AG10803 (cell line): ENCODE data around the gene REXO4.

Source experiments
- DNase-seq: peaks from one replicate; pipeline ENCODE4 v3.0.0; 2010; ENCODE audit warnings: low read depth
- H3K4me3 ChIP-seq: 2 replicates; pipeline ENCODE4 v1.5.1; 2011; ENCODE audit warnings: mild to moderate bottlenecking, low read length, control low read depth
- TF ChIP-seq, protein P1 (sequence below): conservative IDR thresholded peaks from 2 replicates; pipeline ENCODE4 v1.5.1; 2011; ENCODE audit warnings: mild to moderate bottlenecking, low read length, control low read depth, inconsistent platforms

Gene REXO4

DNA sequence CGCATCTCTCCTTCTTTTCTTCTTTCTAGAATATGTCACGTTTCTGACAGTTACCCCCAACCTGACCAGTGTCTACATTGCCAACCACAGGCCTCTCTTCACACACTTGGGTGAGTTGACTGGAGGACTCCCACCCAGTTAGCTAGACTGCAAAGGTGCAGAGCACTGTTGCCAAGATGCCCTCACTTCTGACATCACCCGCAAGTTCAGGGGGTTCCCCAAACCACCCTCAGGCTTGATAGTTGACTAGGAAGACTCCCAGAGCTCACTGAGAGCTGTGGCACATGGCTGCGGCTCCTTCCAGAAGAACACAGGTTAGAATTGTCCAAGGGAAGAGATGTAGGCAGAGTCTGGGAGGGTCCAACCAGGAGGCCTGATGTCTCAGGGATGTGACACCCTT lies 21.5 kb upstream of the REXO4 start:
- H3K4me3 ChIP-seq = no peak overlapping the region
- TF ChIP-seq, protein P1, sequence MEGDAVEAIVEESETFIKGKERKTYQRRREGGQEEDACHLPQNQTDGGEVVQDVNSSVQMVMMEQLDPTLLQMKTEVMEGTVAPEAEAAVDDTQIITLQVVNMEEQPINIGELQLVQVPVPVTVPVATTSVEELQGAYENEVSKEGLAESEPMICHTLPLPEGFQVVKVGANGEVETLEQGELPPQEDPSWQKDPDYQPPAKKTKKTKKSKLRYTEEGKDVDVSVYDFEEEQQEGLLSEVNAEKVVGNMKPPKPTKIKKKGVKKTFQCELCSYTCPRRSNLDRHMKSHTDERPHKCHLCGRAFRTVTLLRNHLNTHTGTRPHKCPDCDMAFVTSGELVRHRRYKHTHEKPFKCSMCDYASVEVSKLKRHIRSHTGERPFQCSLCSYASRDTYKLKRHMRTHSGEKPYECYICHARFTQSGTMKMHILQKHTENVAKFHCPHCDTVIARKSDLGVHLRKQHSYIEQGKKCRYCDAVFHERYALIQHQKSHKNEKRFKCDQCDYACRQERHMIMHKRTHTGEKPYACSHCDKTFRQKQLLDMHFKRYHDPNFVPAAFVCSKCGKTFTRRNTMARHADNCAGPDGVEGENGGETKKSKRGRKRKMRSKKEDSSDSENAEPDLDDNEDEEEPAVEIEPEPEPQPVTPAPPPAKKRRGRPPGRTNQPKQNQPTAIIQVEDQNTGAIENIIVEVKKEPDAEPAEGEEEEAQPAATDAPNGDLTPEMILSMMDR = no peak
- DNase-seq = no peak

DNA sequence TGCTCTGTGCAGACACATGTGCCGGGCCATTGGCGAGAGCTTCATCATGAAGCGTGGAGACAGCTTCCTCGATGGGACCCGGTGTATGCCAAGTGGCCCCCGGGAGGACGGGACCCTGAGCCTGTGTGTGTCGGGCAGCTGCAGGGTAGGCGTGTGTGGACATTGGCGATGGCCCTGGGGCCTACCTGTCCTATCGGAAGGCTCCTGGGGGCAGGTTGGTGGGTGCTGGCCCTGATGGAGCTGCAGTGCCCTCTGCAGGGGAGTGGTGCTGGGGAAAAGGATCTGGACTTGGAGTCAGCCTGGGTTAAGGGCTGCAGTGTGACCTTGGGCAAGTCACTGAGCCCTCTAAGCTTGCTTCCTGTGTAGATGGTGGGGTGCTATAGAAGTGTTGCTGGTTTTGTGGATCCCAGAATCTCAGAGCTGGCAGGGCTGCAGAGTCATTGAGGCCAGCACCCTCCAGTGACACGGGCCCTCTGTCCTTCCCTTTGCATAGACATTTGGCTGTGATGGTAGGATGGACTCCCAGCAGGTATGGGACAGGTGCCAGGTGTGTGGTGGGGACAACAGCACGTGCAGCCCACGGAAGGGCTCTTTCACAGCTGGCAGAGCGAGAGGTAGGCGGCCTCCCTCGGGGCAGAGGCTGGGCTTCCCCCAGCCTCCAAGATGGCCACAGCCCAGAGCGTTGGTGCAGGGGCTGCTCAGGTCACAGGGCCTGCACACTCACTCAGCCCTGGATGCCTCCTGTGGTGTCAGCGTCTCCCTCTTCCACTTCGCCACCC lies 20.1 kb upstream of the REXO4 start:
- DNase-seq = no peak
- no peak overlapping the region for H3K4me3 ChIP-seq
- TF ChIP-seq, protein P1 = no peak

DNA sequence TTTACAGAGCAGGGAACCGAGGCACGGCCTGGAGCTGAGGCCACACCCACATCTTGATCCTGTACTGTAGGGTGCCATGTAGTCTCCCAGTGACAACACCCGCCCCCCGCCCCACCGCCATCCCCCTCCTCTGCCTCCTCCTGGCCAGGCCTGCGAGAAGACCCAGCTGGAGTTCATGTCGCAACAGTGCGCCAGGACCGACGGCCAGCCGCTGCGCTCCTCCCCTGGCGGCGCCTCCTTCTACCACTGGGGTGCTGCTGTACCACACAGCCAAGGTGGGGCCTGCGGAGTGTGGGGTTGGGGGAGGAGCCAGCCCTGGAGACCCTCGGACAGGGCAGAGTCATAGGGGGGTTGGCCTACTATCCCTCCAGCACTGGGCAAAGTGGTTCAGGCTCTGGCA lies 18.9 kb upstream of the REXO4 start:
- no peak overlapping the region for H3K4me3 ChIP-seq
- TF ChIP-seq, protein P1 = no peak
- DNase-seq = no peak

DNA sequence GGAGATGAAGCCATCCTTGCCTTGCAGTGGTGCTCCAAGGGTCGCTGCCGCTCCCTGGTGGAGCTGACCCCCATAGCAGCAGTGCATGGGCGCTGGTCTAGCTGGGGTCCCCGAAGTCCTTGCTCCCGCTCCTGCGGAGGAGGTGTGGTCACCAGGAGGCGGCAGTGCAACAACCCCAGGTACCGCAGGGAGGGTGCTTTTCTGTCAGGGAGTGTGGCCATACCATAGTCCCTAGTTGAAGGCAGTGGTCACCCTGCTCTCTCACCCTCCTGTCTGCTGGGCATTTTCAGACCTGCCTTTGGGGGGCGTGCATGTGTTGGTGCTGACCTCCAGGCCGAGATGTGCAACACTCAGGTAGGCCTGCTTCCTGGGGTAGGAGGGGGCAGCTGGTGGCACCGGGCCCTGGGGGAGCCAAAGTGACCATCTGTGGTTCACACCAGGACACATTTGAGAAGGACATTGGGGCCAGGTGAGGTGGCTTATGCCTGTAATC lies 15.6 kb upstream of the REXO4 start:
- TF ChIP-seq, protein P1 = no peak
- no peak overlapping the region for H3K4me3 ChIP-seq
- no peak for DNase-seq

DNA sequence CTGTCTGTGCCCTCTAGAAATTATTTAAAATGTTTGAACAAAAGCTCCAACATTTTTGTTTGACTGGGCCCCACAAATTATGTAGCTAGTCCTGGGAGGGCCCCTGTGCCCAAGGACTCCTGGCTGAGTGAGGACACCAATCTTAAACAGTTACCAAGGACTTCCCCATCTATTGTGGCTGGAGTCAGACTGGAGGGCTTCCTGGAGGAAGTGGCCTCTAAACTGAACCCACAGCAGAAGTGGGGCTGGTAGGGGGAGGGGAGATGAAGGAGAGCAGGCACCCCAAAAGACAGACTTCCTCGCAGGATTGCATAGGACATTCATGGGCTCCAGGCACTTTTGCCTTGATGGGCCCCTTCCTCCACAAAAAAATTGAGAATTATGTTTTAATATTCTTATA lies 12.4 kb upstream of the REXO4 start:
- TF ChIP-seq, protein P1 = no peak
- no peak overlapping the region for H3K4me3 ChIP-seq

DNA sequence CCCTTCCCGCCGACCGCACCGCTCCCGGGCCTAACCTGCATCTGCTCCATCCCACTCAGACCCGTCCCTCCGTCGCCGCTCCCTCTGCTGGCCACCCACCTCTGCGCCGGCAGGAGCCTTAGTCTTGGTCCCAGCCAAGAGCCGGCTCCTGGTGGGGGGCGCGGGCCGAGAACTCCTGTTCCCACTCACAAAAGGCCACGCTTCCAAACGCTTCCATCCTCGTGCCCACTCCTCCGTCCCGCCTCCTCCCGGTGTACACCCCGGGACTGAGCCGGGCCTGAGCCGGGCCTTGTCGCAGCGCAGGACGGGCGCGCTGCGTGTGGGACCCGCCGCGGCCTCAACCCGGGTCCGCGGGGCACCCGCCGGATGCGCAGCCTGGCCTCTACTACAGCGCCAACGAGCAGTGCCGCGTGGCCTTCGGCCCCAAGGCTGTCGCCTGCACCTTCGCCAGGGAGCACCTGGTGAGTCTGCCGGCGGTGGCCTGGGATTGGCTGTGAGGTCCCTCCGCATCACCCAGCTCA lies 11.9 kb upstream of the REXO4 start:
- TF ChIP-seq, protein P1 = peak; percentile 29
- no peak for DNase-seq
- H3K4me3 ChIP-seq = no peak overlapping the region

More for the DNA sequence above, 12.4 kb upstream of the REXO4 start:
- no peak for DNase-seq

DNA sequence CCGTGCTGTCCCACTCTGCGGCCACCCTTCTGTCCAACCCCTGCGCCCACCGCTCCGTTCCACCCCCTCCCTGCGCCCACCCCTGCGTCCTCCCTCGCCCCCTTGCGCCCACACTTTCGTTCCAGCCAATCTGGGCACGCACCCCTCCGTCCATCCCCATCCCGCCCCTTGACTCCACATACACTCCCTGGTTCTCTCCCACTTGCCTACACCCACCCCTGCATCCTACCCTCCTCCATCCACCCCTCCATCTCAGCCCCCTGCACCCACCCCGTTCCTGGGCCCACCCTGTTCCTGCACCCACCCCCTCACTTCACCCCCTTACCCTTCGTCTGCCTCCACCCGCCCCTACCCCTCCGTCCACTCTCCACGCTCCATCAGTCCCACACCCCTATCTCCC lies 11.4 kb upstream of the REXO4 start:
- H3K4me3 ChIP-seq = no peak overlapping the region
- DNase-seq = no peak
- TF ChIP-seq, protein P1 = no peak
